Right hindlimb (tissue), 1 donor: Measurements from ENCODE around the gene PRR23E.
A peak's percentile ranks its signal among the peaks of the same experiment; 100 is the strongest.

ENCODE experiments used
- DNase-seq: peaks from one replicate; pipeline ENCODE4 v3.0.0-alpha.2; 2018

PRR23E gene, protein sequence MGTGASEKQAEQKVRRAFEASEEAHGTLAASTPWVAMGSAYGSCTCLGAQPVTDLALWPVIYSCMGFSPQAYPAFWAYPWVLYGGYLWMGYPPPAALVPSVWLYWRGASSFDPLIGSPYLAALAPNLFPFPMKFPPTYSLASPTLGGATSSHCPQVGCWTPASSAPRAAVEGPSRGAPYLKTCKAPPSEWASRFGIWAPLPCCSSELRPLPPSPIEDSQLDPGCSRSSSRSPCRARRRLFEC

DNA sequence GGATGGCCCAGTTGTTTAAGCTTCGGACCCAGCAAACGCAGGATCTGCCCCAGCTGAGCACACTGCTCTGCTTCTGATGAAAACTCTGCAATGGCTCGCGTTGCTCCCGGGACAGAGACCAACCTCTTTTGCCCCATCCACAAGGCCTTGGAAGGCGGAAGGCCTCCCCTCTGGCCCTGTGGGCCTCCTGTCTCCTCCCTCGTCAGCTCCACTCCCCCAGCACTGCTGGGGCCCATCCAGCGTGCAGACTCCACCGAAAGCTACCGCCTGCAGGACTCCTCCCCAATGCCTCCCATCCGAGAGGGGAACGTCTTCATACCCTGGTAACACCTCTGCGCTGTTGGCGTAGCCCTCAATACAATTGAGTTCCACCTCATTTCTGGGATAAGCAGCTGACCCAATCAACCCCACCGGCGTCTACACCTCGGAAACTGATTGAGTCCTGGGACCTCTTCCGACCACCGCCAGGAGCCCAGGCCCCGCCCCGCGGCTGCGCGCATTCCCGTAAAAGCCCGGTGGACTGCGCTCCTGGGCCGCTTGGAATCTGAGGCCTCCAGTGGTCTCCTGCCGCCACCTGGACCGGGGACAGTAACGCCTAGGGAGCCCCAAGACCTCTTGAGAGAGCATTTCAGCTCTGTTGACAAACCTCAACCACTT, at the start of gene PRR23E:
Gene PRR23E (plus strand): TSS at position 556 of the 657 bp plus-strand sequence. CDS start 3,555 bp downstream, outside the sequence.
- DNase-seq: no peak

DNA sequence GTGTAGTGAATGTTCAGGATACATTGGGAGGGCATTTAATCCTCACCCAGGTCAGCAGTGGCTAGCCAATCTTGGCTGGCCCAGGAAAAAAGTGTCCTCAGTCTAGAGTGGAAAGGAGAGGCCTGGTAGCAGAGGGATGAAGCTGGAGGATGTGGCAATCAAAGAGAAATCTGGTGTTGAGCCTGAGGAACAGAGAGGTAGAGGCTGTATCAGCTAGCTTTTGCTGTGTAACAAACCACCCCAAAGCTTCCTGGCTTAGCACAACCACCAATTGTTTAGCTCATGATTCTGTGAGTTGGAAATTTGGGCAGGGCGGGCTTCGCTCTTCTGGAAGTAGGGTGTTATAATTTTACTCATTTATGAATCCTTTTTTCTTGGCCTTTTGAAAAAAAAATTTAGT, 49.8 kb upstream of the PRR23E start:
- no peak for DNase-seq

DNA sequence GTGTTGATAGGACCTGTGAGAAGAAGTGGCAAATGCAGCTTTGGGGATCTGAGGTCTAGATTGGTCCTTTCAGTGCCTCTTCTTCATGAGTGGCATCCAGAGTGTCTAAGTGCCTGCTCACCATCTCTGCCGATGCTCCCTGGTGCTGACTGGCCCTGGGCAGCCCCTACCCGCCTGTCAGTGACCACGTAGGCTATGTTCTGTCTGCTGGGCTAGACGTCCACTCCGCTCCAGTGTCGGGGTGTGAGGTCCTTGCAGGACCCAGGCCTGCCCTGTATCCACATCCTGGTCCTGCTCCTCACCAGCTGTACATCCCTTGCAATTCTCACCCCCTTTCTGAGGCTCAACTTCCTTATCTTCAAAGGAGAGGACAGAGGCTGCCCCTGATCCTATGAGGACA, 48.3 kb upstream of the PRR23E start:
- DNase-seq: no peak

DNA sequence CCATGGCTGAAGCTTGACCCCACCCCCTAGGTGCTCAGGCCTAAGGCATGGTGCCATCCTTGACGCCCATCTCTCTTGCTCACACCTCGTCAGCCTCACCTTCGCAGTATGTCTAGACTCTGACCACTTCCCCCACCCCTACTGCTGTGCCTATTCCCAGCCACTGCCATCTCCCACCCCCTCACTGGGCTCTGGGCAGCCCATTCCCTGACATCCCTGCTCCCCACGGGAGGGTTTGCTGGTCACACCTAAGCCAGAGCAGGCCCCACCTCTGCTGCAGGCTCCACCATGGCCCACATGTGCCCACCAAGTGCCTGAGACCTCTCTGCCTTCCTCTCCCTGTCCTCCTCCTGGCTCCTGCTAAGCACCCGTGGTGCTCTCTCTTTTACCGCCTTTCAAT, 47.7 kb upstream of the PRR23E start:
- DNase-seq: no peak

DNA sequence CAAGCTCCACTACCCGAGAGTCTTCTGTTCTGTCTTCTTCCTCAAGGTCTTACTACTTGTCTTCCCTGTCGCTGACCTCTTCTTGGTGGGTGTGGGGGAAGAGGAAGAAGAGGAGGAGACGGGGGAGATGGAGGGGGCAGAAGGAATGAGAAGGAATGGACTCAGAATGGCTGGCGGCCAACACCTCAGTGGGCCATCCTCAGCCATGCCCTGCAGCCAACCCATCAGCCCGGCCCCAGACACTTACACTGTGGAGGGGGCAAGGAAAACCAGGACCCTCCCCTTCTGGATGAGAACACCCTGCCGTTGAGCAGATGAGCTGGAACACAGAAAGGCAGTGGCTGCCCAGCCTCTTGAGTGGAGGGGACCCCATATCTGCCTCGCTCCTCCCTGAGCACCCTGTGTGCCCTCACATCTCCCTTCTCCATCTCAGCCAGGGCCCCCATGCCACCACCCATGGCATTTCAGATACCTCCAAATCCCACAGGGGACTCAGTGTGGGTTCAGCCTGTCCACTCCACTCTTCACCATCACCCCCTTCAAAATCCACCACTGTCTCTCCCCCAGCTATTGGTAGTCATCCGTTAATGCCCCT, 45.5 kb upstream of the PRR23E start:
- no peak for DNase-seq

DNA sequence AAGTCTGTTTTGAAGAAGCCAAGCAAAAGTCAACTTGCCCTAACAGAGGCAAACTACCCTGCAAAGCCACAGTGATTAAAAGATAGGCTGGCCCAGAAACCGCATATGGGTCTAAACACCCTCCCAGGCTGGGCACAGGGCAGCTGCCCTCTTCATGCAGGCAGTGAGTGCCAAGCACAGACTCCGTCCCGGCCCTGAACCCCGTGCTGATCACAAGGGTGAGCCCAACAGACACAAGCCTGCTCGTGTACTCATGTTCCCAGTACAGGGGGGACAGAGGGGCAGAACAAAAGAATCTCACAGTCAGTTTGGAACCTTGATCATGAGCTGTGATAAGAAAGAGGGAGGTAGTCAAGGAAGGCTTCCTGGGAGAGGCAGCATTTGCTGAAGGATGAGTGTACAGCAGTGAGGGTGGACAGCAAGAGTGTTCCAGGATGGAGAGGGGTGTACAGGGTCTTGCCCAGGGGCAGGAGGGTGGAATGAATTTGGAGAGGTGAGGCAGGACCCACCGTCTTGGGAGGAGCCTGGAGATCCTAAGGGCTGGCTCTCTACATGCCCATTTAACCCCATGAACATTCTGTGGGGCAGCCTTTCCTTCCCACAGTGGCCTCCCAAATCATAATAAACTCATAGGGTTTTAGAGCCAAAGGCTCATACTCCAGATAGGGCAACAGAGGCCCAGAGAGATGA, 43.2 kb upstream of the PRR23E start:
- no peak for DNase-seq

DNA sequence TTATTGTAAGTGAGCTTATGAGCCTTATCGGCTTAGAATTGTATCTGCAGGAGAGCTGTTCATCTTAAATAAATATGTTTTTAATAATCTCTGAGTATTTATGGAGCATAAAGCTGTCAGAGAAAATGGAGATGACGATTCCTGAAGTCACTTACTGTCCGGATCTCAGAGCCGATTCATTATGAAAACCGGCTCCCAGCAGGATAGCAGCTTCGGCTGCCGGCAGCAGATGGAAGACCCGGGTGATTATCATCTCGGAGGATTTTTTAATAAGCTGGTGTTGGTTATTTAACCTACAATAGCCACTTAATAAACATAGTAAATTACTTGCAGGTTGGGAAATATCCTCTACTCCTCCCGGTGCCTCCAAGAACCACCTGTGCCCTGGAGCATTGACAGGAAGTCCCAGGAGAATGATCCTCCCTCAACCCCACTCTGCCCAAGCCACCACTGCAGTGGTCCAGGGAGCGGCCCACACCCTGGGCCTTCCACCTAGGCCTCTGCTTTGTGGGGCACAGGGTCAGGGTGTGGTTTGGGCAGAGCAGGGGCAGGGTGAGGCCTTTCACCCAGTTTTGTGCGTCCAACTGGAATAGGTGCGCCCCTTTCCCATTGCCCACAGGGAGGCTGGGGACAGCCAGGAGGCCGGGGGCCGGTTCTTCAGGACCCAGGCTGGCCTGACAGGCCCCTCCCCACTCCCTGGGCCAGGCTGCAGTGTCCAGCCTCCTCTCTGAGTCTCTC, 42.2 kb upstream of the PRR23E start:
- no peak for DNase-seq

DNA sequence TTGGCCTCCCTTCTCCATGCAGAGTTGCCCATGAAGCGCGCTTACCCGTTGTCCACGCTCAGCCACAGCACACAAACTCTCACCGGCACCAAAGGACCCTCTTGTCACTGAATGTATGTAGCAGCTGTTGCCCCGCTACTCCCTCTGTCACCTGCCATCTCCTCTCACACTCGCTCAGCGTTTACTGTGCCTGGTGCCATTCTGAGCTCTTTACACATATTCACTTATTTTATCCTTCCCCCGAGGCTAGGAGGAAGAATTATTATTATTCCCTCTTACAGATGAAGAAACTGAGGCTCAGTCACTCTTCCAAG, 41.7 kb upstream of the PRR23E start:
- no peak for DNase-seq

DNA sequence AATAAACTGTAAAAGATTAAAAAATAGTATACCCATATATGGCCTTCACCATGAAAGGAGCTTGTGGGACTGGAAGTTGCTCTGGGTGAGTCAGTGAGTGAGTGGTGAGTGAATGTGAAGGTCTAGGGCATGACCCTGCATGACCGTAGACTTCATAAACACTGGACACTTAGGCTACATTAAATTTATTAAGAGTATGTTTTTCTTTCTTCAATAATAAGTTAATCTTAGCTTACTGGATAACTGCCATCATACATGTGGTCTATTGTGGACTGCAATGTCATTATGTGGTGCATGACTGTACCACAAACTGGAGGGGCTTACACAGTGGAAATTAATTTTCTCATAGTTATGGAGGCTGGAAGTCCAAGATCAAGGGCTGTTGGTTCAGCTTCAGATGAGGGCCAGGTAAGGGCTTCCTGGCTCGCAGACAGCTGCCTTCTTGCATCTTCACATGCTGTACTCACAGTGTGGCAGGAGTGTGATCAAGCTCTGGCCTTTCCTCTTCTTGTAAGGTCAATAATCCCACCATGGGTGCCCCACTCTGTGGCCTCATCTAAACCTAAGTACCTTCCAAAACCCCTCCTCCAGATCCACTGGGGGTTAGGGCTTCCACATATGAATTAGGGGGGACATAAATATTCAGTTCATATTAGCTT, 40.8 kb upstream of the PRR23E start:
- DNase-seq: no peak

DNA sequence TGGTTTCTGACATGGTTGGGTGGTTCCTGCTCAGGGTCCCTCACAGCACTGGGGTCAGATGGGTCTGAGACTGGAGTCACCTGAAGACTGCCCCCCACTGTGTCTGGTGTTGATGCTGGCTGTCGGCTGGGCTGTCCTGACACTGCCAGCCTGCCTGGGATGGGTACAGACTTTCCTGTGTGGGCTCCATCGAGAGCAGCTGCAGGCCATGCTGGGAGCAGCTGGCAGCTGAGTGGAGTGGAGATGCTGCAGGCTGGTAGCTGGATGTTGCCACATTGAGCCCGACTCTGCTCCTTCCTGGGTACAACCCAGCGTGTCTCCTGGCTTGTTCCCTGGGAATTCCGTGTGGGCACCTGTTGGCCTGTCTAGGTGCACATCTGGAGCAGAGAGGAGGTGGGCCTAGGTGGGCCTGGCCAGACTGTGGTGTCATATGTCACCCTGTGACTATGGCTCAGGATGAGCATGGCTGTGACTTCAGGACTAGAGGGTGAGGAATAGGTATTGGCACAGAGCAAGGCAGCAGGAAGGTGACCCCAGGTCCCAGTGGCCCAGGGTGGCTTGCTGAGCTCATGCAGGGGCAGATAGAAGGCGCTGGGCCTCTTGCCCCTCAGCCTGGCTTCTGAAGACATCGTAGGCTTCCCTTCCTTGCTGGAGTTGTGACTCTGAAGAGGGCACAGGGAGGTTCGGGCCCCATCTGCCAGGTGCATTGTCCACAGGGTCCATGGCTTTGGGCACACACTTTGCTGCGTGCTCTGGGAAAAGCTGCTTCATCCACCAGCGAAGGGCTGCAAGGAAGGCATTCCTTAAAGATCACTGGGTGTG, 40.0 kb upstream of the PRR23E start:
- no peak for DNase-seq

DNA sequence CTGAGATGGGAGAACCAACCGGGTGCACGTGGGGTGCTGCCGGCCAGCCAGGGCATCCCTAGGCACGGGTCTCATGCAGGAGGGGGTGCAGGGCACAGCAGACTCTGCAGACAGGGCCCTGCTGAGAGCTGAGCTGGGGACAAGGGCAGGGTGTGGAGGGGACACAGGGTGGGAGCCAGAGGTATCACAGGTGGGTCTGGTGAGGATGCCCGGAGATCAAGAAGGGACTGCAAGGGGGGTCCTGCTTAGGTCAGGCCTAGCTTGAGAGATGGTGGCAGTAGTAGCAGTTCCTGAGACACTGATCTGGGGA, 39.5 kb upstream of the PRR23E start:
- DNase-seq: no peak

DNA sequence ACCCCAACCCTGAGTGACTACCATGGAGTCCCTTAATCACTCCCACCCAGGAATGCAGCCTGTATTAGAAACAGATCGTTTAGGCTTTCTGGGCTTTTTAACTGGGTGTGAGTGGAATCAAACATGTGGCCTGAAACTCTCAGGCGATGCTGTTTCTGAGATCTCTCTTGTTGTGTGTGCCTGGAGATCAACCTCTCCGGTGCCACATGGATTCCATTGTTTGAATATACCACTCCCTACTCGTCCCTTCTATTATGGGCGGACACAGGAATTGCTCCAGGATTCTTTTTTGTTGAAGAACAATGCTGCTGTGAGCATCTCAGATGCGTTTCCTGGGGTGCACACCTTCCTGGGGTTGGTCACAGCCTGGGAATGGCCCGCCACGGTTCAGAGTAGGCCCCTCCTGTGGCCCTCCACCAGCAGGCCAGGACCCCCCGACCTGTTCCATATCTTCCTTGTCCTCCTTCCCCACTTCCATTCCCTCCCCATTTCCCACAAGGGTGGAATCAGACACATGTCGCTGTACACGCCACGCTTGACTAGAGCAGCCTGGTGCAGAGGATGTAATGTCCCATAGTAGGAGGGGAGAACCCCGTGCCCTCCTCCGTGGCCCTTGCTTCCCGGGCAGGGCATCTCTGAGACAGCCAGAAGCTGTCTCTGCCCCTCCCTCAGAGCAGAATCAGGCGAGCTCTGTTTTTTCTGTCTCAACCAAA, 36.4 kb upstream of the PRR23E start:
- DNase-seq: no peak

DNA sequence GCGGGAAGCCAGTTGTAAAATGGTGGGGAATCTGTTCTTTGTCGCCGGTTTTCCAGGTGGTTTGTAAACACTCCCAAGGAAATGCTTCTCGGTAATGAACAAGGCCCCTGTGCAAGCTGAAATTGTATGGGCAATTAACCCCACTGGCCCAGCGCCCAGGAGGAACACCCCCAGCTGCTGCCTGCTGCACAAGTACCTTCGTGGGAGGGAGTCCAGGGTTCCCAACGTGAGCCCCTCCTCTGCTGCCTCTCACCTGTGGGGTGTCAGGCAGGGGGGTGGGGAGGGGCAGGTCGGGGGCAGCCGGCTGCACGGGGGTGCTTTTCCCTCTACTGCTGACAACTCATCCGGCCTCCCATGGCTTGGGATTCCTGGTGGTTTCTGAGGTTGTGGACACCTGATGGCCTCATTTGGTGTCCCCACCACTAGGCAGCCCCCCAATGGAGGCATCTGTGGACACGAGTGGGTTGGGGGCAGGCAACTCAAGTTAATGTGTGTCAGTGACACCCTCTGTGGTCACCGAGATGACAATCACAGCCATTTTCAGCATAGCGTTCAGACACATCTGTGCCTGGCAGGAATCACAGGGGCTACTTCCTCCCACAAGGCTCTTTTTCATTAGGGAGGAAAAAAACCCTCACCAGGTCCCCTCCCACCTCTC, 35.6 kb upstream of the PRR23E start:
- no peak for DNase-seq

DNA sequence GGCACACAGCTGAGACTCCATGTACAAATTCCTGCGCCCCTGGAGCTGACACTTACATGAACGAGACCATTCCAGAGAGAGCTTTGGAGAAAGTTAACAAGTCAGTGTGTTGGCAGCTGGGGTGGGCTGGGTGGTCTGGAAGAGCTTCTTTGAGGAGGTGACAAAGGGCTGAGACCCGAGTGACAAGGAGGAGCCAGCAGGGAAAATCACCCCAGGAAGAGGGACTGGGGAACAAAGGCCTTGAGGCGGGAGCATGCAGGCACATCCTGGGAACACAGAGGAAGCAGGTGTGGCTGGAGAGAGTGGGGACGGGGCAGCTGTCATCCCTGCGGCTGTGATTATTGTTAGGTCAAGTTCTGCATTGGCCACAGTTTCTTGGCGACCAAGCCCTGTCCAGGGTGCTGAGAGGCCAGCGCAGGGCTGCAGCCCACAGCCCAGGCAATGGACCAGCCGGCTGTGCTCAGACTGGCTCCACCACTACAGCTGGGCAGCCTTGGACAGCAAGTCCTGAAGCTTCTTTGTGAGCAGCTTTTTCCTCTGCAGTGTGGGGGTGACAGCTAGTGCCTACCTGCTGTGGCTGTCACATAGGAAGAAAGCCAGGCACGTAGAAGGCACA, 34.2 kb upstream of the PRR23E start:
- DNase-seq: peak; percentile 64

DNA sequence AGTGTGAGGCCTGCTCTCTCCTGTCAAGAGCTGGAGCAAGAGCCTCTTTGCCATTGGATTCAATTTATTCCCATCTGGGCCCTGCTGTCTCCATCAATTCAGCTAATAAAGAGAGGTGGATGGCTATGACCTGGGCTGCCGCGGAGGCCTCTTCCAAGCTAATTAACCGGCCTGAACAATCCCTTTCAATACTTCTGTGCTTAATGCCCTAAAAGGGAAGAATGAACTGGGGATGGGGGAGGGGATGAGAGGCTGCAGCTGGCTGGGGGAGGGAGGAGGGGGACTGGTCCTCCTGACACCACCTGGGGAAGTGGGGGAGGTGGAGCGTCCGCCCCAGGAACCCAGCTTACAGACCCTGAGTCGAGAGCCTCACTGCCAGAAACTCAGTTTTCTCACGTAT, 33.4 kb upstream of the PRR23E start:
- DNase-seq: no peak

DNA sequence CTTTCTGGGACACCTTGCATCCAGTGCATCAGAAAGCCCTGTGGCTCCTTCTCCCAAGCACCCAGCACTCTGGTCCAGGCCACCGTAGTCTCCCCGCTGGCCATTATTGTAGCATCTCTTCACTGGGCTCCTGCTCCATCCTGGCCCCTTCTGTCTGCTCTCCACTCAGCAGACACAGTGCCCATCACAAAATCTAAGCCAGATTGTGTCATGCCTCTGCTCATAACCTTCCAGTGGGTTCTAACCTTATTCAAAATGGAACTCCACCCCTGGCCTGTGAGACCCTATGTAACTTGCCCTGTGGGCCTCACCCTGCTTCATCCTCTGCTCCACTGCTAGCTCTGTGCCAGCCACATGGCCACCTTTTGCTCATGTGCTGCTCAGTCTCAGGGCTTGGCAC, 31.7 kb upstream of the PRR23E start:
- DNase-seq: no peak

DNA sequence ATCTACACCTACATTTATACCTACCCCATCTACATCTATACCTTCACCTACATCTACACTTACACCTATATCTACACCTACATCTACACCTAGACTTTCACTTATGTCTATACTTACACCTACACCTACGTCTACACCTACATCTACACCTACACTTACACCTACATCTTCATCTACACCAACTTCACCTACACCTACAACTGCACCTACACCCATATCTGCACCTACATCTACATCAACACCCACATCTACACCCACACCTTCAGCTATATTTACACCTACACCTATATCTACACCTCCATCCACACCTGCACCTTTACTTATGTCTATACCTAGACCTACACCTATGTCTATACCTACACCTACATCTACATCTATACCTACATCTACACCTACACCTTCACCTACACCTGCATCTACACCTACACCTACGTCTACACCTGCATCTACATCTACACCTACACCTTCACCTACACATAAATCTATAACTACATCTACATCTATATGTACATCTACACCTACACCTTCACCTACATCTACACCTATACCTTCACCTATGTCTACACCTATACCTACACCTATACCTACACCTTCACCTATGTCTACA, 30.9 kb upstream of the PRR23E start:
- no peak for DNase-seq

DNA sequence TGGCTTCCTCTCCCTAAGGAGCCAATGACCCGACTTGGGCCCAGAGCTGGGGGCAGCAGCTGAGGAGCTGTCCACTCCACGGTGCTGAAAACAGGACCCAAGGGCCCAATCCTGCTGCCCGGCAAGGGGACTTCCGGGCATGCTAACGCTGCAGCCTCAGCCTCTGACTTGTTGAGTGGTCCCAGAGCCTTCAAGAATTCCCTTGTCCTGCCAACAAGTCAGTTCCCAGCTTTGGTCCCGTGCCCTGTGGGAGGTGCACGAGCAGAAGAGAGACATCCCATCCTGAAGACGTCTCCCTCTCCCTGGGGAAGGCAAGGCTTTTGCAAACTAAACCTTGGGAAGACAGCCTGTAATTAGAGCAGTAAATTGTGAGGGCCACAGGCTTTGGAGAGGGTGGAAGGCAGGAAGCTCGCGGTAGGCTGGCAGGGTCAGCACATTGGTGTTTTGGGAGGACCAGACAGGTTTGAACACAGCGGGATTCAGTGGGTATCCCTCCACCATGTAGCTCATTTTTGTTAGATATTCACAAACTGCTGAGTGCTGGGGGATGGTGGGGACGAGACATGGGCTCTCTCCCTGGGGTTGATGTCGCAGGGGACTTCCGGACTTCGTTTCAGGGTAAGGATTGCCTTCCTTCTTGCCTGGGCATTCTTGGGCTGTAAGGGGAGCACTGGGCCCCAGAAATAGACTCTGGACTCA, 29.8 kb upstream of the PRR23E start:
- no peak for DNase-seq

DNA sequence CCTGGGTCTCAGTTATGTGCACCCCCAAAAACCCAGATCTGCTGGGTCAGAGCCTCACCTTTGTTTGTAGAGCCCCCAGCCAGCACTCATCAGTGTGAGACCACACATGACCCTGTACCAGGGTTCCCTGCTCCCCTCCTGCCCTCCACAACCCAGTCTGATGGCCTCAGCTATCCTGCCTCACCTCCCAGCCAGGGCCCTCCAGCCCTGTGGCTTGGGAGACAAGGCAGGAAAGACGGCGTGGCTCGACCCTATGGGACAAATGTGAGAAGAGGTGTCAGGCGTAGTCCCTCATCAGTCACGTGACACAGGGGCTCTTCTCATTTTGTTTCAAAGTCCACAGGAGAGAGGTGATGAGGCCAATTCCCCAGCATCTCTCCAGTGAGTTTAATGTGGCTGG, 28.3 kb upstream of the PRR23E start:
- no peak for DNase-seq
